Karpas-422 (cell line): ENCODE data around the gene ITPR2. TPM values are rescaled to one million over a fixed set of nuclear protein-coding genes. Genes with fewer than 3 reads are reported as not detected.
"Not testable (repeated sequence)": the region's sequence is repeated elsewhere in the genome, so short reads cannot be mapped to it uniquely, and the experiment has no call there.

Experiments
- DNase-seq: peaks from one replicate; pipeline ENCODE4 v3.0.0-alpha.2; 2015
- H2AFZ ChIP-seq: fragments of 200-600 bp; sonication (generic); 2 replicates; pipeline ENCODE4 v1.6.1; 2014; ENCODE audit warnings: antibody characterized with exemption, low read length, mixed read lengths
- H3K27ac ChIP-seq: fragments of 200-600 bp; sonication (generic); 2 replicates; pipeline ENCODE4 v1.5.1; 2014; ENCODE audit warnings: mild to moderate bottlenecking, low read length, moderate library complexity
- H3K27me3 ChIP-seq: fragments of 200-600 bp; sonication (generic); 2 replicates; pipeline ENCODE4 v1.6.1; 2014; ENCODE audit warnings: low read length, mixed read lengths
- H3K36me3 ChIP-seq: fragments of 200-600 bp; sonication (generic); 2 replicates; pipeline ENCODE4 v1.6.1; 2014; ENCODE audit warnings: low read length, mixed read lengths; ENCODE audit not compliant: insufficient read depth
- H3K4me1 ChIP-seq: fragments of 200-600 bp; sonication (generic); 2 replicates; pipeline ENCODE4 v1.6.1; 2014; ENCODE audit warnings: mild to moderate bottlenecking, low read length, mixed read lengths
- H3K4me2 ChIP-seq: fragments of 200-600 bp; sonication (generic); 2 replicates; pipeline ENCODE4 v1.6.1; 2014; ENCODE audit warnings: low read length, low read depth, mild to moderate bottlenecking; ENCODE audit not compliant: poor library complexity, severe bottlenecking
- H3K4me3 ChIP-seq: fragments of 200-600 bp; sonication (generic); 2 replicates; pipeline ENCODE4 v1.5.1; 2014; ENCODE audit warnings: mild to moderate bottlenecking, antibody characterized with exemption, low read length, mixed read lengths
- H3K79me2 ChIP-seq: fragments of 200-600 bp; sonication (generic); 2 replicates; pipeline ENCODE4 v1.6.1; 2014; ENCODE audit warnings: mild to moderate bottlenecking, low read length, mixed read lengths
- H3K9ac ChIP-seq: fragments of 200-600 bp; sonication (generic); 2 replicates; pipeline ENCODE4 v1.6.0; 2014; ENCODE audit warnings: low read length
- H3K9me2 ChIP-seq: fragments of 200-600 bp; sonication (generic), shearing (Covaris generic); replicated peaks from 2 replicates; pipeline ENCODE4 v1.6.0; 2014; ENCODE audit warnings: mild to moderate bottlenecking, low read length, moderate library complexity; ENCODE audit not compliant: insufficient read depth
- H3K9me3 ChIP-seq: fragments of 300-700, 200-600 bp; sonication (generic); 2 replicates; pipeline ENCODE4 v1.6.1; 2014; ENCODE audit warnings: low read length, mixed read lengths
- H4K20me1 ChIP-seq: fragments of 200-600 bp; sonication (generic); 2 replicates; pipeline ENCODE4 v1.6.1; 2014; ENCODE audit warnings: mild to moderate bottlenecking, antibody characterized with exemption, low read length, low read depth; ENCODE audit not compliant: insufficient read depth
- total RNA-seq: library from RNA; depleted of rRNA; stranded (reverse); fragments of >200 nt; shearing (Covaris generic); gene quantifications from 2 replicates; pipeline ENCODE4 v1.2.3, GENCODE V29; 2014; ENCODE audit warnings: low replicate concordance

The ITPR2 gene
- total RNA-seq, 1 experiment from 2014 or later: 128 TPM

- Histone ChIP-seq H3K4me1 (peaks cover 10% of the 10 kb centered on the region), H3K9ac (no peak overlapping the region), H3K4me3 (no peak overlapping the region), H3K9me2 (no peaks in the 10 kb centered on the region), H3K27ac (no peak overlapping the region), H2AFZ (no peak overlapping the region), H3K36me3 (no peaks in the 10 kb centered on the region), H4K20me1 (no peaks in the 10 kb centered on the region), H3K79me2 (no peaks in the 10 kb centered on the region), H3K9me3 (no peaks in the 10 kb centered on the region), H3K27me3 (no peaks in the 10 kb centered on the region), H3K4me2 (no peak overlapping the region)
- no peak for DNase-seq
Measured at GRCh38 chr12:26869908-26870459, 37.0 kb upstream of the ITPR2 start.

- H3K9me2 ChIP-seq: no peaks in the 10 kb centered on the region
- H3K4me2 ChIP-seq: no peak overlapping the region
- H3K4me1 ChIP-seq: peaks cover 10% of the 10 kb centered on the region
- H3K9ac ChIP-seq: no peak overlapping the region
- no peak for DNase-seq
- H3K36me3 ChIP-seq: no peaks in the 10 kb centered on the region
- no peaks in the 10 kb centered on the region for H3K27me3 ChIP-seq
- H4K20me1 ChIP-seq: no peaks in the 10 kb centered on the region
- no peak overlapping the region for H2AFZ ChIP-seq
- no peak overlapping the region for H3K4me3 ChIP-seq
- H3K79me2 ChIP-seq: no peaks in the 10 kb centered on the region
- H3K27ac ChIP-seq: no peak overlapping the region
- H3K9me3 ChIP-seq: no peaks in the 10 kb centered on the region
Measured at GRCh38 chr12:26869104-26869494, 36.1 kb upstream of the ITPR2 start.

- no peaks in the 10 kb centered on the region for H3K27me3 ChIP-seq
- no peaks in the 10 kb centered on the region for H3K9me3 ChIP-seq
- H2AFZ ChIP-seq: no peak overlapping the region
- no peak for DNase-seq
- H3K9ac ChIP-seq: no peak overlapping the region
- H3K27ac ChIP-seq: no peak overlapping the region
- H3K4me1 ChIP-seq: peaks cover 10% of the 10 kb centered on the region
- no peak overlapping the region for H3K4me2 ChIP-seq
- H4K20me1 ChIP-seq: no peaks in the 10 kb centered on the region
- no peaks in the 10 kb centered on the region for H3K36me3 ChIP-seq
- H3K9me2 ChIP-seq: no peaks in the 10 kb centered on the region
- H3K79me2 ChIP-seq: no peaks in the 10 kb centered on the region
- H3K4me3 ChIP-seq: no peak overlapping the region
Measured at GRCh38 chr12:26868447-26869103, 35.6 kb upstream of the ITPR2 start.

- no peak for DNase-seq
- Histone ChIP-seq H2AFZ (no peak overlapping the region), H3K36me3 (no peaks in the 10 kb centered on the region), H3K9ac (no peak overlapping the region), H3K9me3 (no peaks in the 10 kb centered on the region), H3K27ac (no peak overlapping the region), H4K20me1 (no peaks in the 10 kb centered on the region), H3K27me3 (no peaks in the 10 kb centered on the region), H3K9me2 (no peaks in the 10 kb centered on the region), H3K4me1 (peaks cover 6% of the 10 kb centered on the region), H3K4me2 (no peak overlapping the region), H3K4me3 (no peak overlapping the region), H3K79me2 (no peaks in the 10 kb centered on the region)
Measured at GRCh38 chr12:26867080-26867479, 34.1 kb upstream of the ITPR2 start.

- no peaks in the 10 kb centered on the region for H3K4me1 ChIP-seq
- H3K4me3 ChIP-seq: no peak overlapping the region
- no peak overlapping the region for H3K27ac ChIP-seq
- H3K9ac ChIP-seq: no peak overlapping the region
- peak; percentile 81 for DNase-seq
- no peaks in the 10 kb centered on the region for H4K20me1 ChIP-seq
- H3K4me2 ChIP-seq: no peak overlapping the region
- no peaks in the 10 kb centered on the region for H3K27me3 ChIP-seq
- H2AFZ ChIP-seq: no peak overlapping the region
- H3K36me3 ChIP-seq: no peaks in the 10 kb centered on the region
- no peaks in the 10 kb centered on the region for H3K9me2 ChIP-seq
- no peaks in the 10 kb centered on the region for H3K79me2 ChIP-seq
- H3K9me3 ChIP-seq: peaks cover 5% of the 10 kb centered on the region; the same call in 1 of the 2 replicates
Measured at GRCh38 chr12:26863515-26863914, 30.5 kb upstream of the ITPR2 start.

GRCh38 chr12:26862787-26863186 lies 29.8 kb upstream of the ITPR2 start:
- DNase-seq, H3K4me3 ChIP-seq, H3K4me2 ChIP-seq, H2AFZ ChIP-seq, H4K20me1 ChIP-seq, H3K36me3 ChIP-seq, H3K4me1 ChIP-seq, H3K79me2 ChIP-seq, H3K9me3 ChIP-seq, H3K27ac ChIP-seq, H3K9me2 ChIP-seq, H3K27me3 ChIP-seq, H3K9ac ChIP-seq: not testable (repeated sequence)

- H3K4me3 ChIP-seq: no peak overlapping the region
- H4K20me1 ChIP-seq: no peaks in the 10 kb centered on the region
- no peak overlapping the region for H2AFZ ChIP-seq
- no peak overlapping the region for H3K9ac ChIP-seq
- H3K9me2 ChIP-seq: no peaks in the 10 kb centered on the region
- H3K79me2 ChIP-seq: no peaks in the 10 kb centered on the region
- no peak overlapping the region for H3K4me2 ChIP-seq
- peaks cover 5% of the 10 kb centered on the region; the same call in 1 of the 2 replicates for H3K9me3 ChIP-seq
- no peak for DNase-seq
- no peaks in the 10 kb centered on the region for H3K4me1 ChIP-seq
- no peaks in the 10 kb centered on the region for H3K27me3 ChIP-seq
- no peaks in the 10 kb centered on the region for H3K36me3 ChIP-seq
- H3K27ac ChIP-seq: no peak overlapping the region
Measured at GRCh38 chr12:26861690-26862089, 28.7 kb upstream of the ITPR2 start.

GRCh38 chr12:26857465-26858176 lies 24.6 kb upstream of the ITPR2 start:
- Histone ChIP-seq H2AFZ (no peak overlapping the region), H3K9ac (no peak overlapping the region), H3K36me3 (no peaks in the 10 kb centered on the region), H4K20me1 (no peaks in the 10 kb centered on the region), H3K9me3 (peaks cover 5% of the 10 kb centered on the region; the same call in 1 of the 2 replicates), H3K4me2 (no peak overlapping the region), H3K79me2 (no peaks in the 10 kb centered on the region), H3K27me3 (no peaks in the 10 kb centered on the region), H3K4me1 (peaks cover 12% of the 10 kb centered on the region), H3K27ac (no peak overlapping the region), H3K9me2 (no peaks in the 10 kb centered on the region), H3K4me3 (no peak overlapping the region)
- DNase-seq: no peak
